Measurements from ENCODE around the gene ACAN. TPM values are rescaled to one million over a fixed set of nuclear protein-coding genes. Genes with fewer than 3 reads are reported as not detected.

ACAN gene
- total and polyA plus RNA-seq, 2 donors from 2014 or later, result 2.8 to 10.3 TPM

- no peak for FAIRE-seq
- peaks cover 5% of the 10 kb centered on the region for H3K27me3 ChIP-seq (ENCODE audit: control insufficient read depth, insufficient read depth, low read length)
- intact Hi-C loops (cut with DNase I), result no loop called here
- no peaks in the 10 kb centered on the region for H3K9me3 ChIP-seq (ENCODE audit: control insufficient read depth in 2 of 3, insufficient read depth in 1 of 3, low read length in 3 of 3)
- DNase-seq, result no peak
- no peak overlapping the region for H3K9ac ChIP-seq (ENCODE audit: low read length in 3 of 3)
- no peak overlapping the region for H3K27ac ChIP-seq (ENCODE audit: low read depth in 2 of 2, low read length in 2 of 2)
- TF ChIP-seq, protein P1, sequence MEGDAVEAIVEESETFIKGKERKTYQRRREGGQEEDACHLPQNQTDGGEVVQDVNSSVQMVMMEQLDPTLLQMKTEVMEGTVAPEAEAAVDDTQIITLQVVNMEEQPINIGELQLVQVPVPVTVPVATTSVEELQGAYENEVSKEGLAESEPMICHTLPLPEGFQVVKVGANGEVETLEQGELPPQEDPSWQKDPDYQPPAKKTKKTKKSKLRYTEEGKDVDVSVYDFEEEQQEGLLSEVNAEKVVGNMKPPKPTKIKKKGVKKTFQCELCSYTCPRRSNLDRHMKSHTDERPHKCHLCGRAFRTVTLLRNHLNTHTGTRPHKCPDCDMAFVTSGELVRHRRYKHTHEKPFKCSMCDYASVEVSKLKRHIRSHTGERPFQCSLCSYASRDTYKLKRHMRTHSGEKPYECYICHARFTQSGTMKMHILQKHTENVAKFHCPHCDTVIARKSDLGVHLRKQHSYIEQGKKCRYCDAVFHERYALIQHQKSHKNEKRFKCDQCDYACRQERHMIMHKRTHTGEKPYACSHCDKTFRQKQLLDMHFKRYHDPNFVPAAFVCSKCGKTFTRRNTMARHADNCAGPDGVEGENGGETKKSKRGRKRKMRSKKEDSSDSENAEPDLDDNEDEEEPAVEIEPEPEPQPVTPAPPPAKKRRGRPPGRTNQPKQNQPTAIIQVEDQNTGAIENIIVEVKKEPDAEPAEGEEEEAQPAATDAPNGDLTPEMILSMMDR (IDR thresholded peaks at IDR 0.05; ENCODE audit: borderline replicate concordance, extremely low read depth, insufficient read depth), result no peak
- H3K4me1 ChIP-seq (ENCODE audit: control insufficient read depth in 2 of 3, insufficient read depth in 2 of 3, low read depth in 1 of 3, low read length in 3 of 3), result no peaks in the 10 kb centered on the region
- H3K36me3 ChIP-seq (ENCODE audit: control insufficient read depth in 2 of 3, insufficient read depth in 3 of 3, low read length in 3 of 3), result no peaks in the 10 kb centered on the region
- no peak overlapping the region for H3K4me3 ChIP-seq (ENCODE audit: low read length in 3 of 3)
Measured at GRCh38 chr15:88788816-88789215, 14.4 kb upstream of the ACAN start.

DNA sequence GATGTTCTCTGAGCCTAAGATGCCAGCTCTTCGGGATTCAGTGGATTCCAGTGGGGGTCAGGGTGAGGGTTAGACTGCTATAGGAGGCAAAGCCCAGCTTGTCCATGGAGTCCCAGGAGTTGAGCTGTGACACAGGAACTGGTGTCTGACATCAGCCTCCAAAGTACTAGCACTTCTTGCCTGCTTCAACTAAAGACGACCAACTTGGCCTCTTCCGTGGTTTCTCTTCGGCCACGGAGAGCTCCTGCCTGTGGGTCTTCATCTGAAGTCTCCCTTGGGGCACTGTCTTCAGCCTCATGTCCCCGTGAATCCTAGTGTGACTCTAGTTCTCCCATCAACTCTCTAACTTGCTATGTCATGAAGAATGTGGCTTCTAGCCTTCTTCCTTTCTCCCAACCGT lies 12.8 kb upstream of the ACAN start:
- no peak for FAIRE-seq
- H3K27me3 ChIP-seq (ENCODE audit: control insufficient read depth, insufficient read depth, low read length), result peaks cover 5% of the 10 kb centered on the region

DNA sequence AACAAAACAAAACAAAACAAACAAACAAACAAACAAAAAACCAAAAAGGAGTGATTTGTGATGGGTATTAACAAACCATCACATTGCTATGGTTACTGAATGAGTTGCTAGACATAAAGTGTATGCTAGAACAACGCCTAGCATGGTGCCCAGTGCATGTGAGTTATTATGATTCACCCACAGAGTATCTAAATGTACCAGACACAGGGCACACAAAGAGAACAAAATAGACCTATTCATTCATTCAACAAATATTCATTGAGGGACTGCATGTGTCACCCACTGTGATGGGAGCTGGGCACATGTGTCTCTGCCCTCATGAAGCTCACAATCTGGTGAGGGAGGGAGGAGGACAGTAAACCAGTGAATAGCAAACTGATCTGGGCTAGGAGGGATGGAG lies 11.6 kb upstream of the ACAN start:
- TF ChIP-seq, protein P1 (IDR thresholded peaks at IDR 0.05; ENCODE audit: borderline replicate concordance, extremely low read depth, insufficient read depth), result no peak
- intact Hi-C loops (cut with DNase I), result no loop called here
- Histone ChIP-seq H3K4me1 (ENCODE audit: control insufficient read depth in 2 of 3, insufficient read depth in 2 of 3, low read depth in 1 of 3, low read length in 3 of 3) (no peaks in the 10 kb centered on the region), H3K27me3 (ENCODE audit: control insufficient read depth, insufficient read depth, low read length) (peaks cover 5% of the 10 kb centered on the region), H3K9ac (ENCODE audit: low read length in 3 of 3) (no peak overlapping the region), H3K4me3 (ENCODE audit: low read length in 3 of 3) (no peak overlapping the region), H3K27ac (ENCODE audit: low read depth in 2 of 2, low read length in 2 of 2) (no peak overlapping the region), H3K9me3 (ENCODE audit: control insufficient read depth in 2 of 3, insufficient read depth in 1 of 3, low read length in 3 of 3) (no peaks in the 10 kb centered on the region), H3K36me3 (ENCODE audit: control insufficient read depth in 2 of 3, insufficient read depth in 3 of 3, low read length in 3 of 3) (no peaks in the 10 kb centered on the region)
- DNase-seq, result no peak
- FAIRE-seq, result no peak

More for the DNA sequence above, 12.8 kb upstream of the ACAN start:
- no peak overlapping the region for H3K4me3 ChIP-seq (ENCODE audit: low read length in 3 of 3)
- intact Hi-C loops (cut with DNase I), result no loop called here
- H3K36me3 ChIP-seq (ENCODE audit: control insufficient read depth in 2 of 3, insufficient read depth in 3 of 3, low read length in 3 of 3), result no peaks in the 10 kb centered on the region
- H3K4me1 ChIP-seq (ENCODE audit: control insufficient read depth in 2 of 3, insufficient read depth in 2 of 3, low read depth in 1 of 3, low read length in 3 of 3), result no peaks in the 10 kb centered on the region
- no peak overlapping the region for H3K27ac ChIP-seq (ENCODE audit: low read depth in 2 of 2, low read length in 2 of 2)
- TF ChIP-seq, protein P1 (IDR thresholded peaks at IDR 0.05; ENCODE audit: borderline replicate concordance, extremely low read depth, insufficient read depth), result no peak
- H3K9me3 ChIP-seq (ENCODE audit: control insufficient read depth in 2 of 3, insufficient read depth in 1 of 3, low read length in 3 of 3), result no peaks in the 10 kb centered on the region
- no peak overlapping the region for H3K9ac ChIP-seq (ENCODE audit: low read length in 3 of 3)
- no peak for DNase-seq
